ENCODE results near the gene YPEL3.

The YPEL3 gene

DNA sequence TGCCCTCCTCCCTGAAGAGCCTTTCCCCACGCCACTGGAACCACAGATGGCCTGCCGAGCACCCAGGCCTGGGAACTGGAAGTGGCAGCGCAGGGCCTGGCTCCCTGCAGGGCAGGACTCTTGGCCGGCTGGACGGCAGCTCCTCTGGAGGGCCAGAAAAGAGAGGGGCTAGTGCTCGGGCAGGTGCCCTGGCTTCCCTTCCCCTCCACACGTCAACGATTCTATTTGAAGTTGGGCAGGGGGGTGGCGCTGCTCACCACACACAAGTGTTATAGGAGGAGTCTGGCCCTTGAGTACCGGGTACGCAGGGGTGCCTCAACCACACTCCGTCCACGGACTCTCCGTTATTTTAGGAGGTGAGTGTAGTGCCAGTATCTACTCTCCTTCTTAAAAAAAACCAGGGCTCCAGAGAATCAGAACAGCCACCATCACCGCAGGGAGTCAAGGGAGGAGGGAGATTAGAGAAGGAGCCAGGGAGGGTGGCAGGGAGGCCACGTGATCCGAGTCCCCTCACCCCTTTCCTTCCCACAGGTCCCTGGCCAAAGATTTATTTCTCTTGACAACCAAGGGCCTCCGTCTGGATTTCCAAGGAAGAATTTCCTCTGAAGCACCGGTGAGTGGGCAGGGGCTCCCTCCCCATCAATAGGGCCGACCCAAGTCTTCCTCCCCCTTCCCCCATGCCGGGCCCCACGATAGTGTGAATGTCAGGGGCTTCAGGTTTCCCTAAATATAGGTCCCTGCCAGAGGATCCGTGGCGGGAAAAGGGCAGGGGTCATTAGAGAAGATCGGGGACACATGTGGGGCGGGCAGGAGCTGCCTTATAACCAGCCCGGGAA, 31.9 kb downstream of the YPEL3 start (continued):
- TF ChIP-seq, protein P1, sequence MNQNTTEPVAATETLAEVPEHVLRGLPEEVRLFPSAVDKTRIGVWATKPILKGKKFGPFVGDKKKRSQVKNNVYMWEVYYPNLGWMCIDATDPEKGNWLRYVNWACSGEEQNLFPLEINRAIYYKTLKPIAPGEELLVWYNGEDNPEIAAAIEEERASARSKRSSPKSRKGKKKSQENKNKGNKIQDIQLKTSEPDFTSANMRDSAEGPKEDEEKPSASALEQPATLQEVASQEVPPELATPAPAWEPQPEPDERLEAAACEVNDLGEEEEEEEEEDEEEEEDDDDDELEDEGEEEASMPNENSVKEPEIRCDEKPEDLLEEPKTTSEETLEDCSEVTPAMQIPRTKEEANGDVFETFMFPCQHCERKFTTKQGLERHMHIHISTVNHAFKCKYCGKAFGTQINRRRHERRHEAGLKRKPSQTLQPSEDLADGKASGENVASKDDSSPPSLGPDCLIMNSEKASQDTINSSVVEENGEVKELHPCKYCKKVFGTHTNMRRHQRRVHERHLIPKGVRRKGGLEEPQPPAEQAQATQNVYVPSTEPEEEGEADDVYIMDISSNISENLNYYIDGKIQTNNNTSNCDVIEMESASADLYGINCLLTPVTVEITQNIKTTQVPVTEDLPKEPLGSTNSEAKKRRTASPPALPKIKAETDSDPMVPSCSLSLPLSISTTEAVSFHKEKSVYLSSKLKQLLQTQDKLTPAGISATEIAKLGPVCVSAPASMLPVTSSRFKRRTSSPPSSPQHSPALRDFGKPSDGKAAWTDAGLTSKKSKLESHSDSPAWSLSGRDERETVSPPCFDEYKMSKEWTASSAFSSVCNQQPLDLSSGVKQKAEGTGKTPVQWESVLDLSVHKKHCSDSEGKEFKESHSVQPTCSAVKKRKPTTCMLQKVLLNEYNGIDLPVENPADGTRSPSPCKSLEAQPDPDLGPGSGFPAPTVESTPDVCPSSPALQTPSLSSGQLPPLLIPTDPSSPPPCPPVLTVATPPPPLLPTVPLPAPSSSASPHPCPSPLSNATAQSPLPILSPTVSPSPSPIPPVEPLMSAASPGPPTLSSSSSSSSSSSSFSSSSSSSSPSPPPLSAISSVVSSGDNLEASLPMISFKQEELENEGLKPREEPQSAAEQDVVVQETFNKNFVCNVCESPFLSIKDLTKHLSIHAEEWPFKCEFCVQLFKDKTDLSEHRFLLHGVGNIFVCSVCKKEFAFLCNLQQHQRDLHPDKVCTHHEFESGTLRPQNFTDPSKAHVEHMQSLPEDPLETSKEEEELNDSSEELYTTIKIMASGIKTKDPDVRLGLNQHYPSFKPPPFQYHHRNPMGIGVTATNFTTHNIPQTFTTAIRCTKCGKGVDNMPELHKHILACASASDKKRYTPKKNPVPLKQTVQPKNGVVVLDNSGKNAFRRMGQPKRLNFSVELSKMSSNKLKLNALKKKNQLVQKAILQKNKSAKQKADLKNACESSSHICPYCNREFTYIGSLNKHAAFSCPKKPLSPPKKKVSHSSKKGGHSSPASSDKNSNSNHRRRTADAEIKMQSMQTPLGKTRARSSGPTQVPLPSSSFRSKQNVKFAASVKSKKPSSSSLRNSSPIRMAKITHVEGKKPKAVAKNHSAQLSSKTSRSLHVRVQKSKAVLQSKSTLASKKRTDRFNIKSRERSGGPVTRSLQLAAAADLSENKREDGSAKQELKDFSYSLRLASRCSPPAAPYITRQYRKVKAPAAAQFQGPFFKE (tag by site-specific recombination; IDR thresholded peaks at IDR 0.05; ENCODE audit: borderline replicate concordance): no peak
- TF ChIP-seq, protein P2, sequence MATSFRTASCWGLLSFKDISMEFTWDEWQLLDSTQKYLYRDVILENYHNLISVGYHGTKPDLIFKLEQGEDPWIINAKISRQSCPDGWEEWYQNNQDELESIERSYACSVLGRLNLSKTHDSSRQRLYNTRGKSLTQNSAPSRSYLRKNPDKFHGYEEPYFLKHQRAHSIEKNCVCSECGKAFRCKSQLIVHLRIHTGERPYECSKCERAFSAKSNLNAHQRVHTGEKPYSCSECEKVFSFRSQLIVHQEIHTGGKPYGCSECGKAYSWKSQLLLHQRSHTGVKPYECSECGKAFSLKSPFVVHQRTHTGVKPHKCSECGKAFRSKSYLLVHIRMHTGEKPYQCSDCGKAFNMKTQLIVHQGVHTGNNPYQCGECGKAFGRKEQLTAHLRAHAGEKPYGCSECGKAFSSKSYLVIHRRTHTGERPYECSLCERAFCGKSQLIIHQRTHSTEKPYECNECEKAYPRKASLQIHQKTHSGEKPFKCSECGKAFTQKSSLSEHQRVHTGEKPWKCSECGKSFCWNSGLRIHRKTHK (tag by site-specific recombination; IDR thresholded peaks at IDR 0.05): no peak
- peak; percentile 96 for TF ChIP-seq ZNF335 (tag by site-specific recombination; conservative IDR thresholded peaks at IDR 0.05)
- TF ChIP-seq, protein P3, sequence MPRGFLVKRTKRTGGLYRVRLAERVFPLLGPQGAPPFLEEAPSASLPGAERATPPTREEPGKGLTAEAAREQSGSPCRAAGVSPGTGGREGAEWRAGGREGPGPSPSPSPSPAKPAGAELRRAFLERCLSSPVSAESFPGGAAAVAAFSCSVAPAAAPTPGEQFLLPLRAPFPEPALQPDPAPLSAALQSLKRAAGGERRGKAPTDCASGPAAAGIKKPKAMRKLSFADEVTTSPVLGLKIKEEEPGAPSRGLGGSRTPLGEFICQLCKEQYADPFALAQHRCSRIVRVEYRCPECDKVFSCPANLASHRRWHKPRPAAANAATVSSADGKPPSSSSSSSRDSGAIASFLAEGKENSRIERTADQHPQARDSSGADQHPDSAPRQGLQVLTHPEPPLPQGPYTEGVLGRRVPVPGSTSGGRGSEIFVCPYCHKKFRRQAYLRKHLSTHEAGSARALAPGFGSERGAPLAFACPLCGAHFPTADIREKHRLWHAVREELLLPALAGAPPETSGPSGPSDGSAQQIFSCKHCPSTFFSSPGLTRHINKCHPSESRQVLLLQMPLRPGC (tag by site-specific recombination; IDR thresholded peaks at IDR 0.05): no peak
- TF ChIP-seq GLIS1 (tag by site-specific recombination; IDR thresholded peaks at IDR 0.05): 0 out of 2 replicates have a peak, but pooled peaks have one; percentile 12
- TF ChIP-seq, protein P4, sequence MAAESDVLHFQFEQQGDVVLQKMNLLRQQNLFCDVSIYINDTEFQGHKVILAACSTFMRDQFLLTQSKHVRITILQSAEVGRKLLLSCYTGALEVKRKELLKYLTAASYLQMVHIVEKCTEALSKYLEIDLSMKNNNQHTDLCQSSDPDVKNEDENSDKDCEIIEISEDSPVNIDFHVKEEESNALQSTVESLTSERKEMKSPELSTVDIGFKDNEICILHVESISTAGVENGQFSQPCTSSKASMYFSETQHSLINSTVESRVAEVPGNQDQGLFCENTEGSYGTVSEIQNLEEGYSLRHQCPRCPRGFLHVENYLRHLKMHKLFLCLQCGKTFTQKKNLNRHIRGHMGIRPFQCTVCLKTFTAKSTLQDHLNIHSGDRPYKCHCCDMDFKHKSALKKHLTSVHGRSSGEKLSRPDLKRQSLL (tag by site-specific recombination; IDR thresholded peaks at IDR 0.05): no peak
- no peak for TF ChIP-seq RBAK (tag by site-specific recombination; IDR thresholded peaks at IDR 0.05)
- TF ChIP-seq, protein P5, sequence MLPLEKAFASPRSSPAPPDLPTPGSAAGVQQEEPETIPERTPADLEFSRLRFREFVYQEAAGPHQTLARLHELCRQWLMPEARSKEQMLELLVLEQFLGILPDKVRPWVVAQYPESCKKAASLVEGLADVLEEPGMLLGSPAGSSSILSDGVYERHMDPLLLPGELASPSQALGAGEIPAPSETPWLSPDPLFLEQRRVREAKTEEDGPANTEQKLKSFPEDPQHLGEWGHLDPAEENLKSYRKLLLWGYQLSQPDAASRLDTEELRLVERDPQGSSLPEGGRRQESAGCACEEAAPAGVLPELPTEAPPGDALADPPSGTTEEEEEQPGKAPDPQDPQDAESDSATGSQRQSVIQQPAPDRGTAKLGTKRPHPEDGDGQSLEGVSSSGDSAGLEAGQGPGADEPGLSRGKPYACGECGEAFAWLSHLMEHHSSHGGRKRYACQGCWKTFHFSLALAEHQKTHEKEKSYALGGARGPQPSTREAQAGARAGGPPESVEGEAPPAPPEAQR (tag by site-specific recombination; IDR thresholded peaks at IDR 0.05): no peak
- peak; percentile 80 for TF ChIP-seq WT1 (tag by site-specific recombination; IDR thresholded peaks at IDR 0.05)
- no peak for TF ChIP-seq ZNF202 (tag by site-specific recombination; IDR thresholded peaks at IDR 0.05; ENCODE audit: borderline replicate concordance)
- peak; percentile 91 for TF ChIP-seq ZNF76 (tag by site-specific recombination; IDR thresholded peaks at IDR 0.05; ENCODE audit: borderline replicate concordance, low read depth)
- TF ChIP-seq ZNF391 (tag by site-specific recombination; IDR thresholded peaks at IDR 0.05; ENCODE audit: borderline replicate concordance, low read depth): no peak
- TF ChIP-seq, protein P6, sequence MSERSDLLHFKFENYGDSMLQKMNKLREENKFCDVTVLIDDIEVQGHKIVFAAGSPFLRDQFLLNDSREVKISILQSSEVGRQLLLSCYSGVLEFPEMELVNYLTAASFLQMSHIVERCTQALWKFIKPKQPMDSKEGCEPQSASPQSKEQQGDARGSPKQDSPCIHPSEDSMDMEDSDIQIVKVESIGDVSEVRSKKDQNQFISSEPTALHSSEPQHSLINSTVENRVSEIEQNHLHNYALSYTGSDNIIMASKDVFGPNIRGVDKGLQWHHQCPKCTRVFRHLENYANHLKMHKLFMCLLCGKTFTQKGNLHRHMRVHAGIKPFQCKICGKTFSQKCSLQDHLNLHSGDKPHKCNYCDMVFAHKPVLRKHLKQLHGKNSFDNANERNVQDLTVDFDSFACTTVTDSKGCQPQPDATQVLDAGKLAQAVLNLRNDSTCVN (tag by site-specific recombination; optimal IDR thresholded peaks at IDR 0.05): no peak
- no peak for TF ChIP-seq ZNF16 (tag by site-specific recombination; IDR thresholded peaks at IDR 0.05; ENCODE audit: low read depth)
- no peak for TF ChIP-seq ZNF138 (tag by site-specific recombination; IDR thresholded peaks at IDR 0.05; ENCODE audit: borderline replicate concordance)
- TF ChIP-seq ZNF629 (tag by site-specific recombination; IDR thresholded peaks at IDR 0.05): 0 out of 2 replicates have a peak, but pooled peaks have one; percentile 20
- TF ChIP-seq SP3 (tag by site-specific recombination; IDR thresholded peaks at IDR 0.05): peak; percentile 34
- TF ChIP-seq ZNF394 (tag by site-specific recombination; IDR thresholded peaks at IDR 0.05; ENCODE audit: borderline replicate concordance): no peak
- TF ChIP-seq OVOL3 (tag by site-specific recombination; IDR thresholded peaks at IDR 0.05): no peak
- no peak for TF ChIP-seq ZNF785 (tag by site-specific recombination; IDR thresholded peaks at IDR 0.05)
- TF ChIP-seq ZNF521 (tag by site-specific recombination; IDR thresholded peaks at IDR 0.05): no peak
- TF ChIP-seq ZNF660 (tag by site-specific recombination; IDR thresholded peaks at IDR 0.05): peak; percentile 61; the same call in 1 of the 2 replicates
- TF ChIP-seq ZNF529 (tag by site-specific recombination; IDR thresholded peaks at IDR 0.05; ENCODE audit: insufficient replicate concordance): no peak
- 0 out of 2 replicates have a peak, but pooled peaks have one; percentile 68 for TF ChIP-seq ZEB2 (tag by site-specific recombination; IDR thresholded peaks at IDR 0.05)
- TF ChIP-seq ZFP3 (tag by site-specific recombination; IDR thresholded peaks at IDR 0.05; ENCODE audit: low read depth): no peak
- no peak for TF ChIP-seq ZNF621 (tag by site-specific recombination; IDR thresholded peaks at IDR 0.05)

All from HEK293 (cell line).